Parathyroid adenoma (tissue), 2 donors: ENCODE measurements around the gene CIC.

Source experiments
- H2AFZ ChIP-seq: fragments of 300-600 bp; sonication (generic); one replicate; pipeline ENCODE4 v1.7.0; 2017; ENCODE audit warnings: antibody characterized with exemption, mild to moderate bottlenecking
- H3K27ac ChIP-seq: fragments of 300-600 bp; sonication (generic); one replicate; pipeline ENCODE4 v1.7.0; 2017
- H3K27me3 ChIP-seq: fragments of 300-600 bp; sonication (generic); one replicate; pipeline ENCODE4 v1.7.0; 2017; ENCODE audit warnings: low read length; ENCODE audit not compliant: control insufficient read depth, insufficient read depth
- H3K36me3 ChIP-seq: fragments of 300-600 bp; sonication (generic); one replicate; pipeline ENCODE4 v1.7.0; 2017; ENCODE audit warnings: low read length; ENCODE audit not compliant: control insufficient read depth, insufficient read depth
- H3K4me1 ChIP-seq: fragments of 300-600 bp; sonication (generic); one replicate; pipeline ENCODE4 v1.7.0; 2017; ENCODE audit warnings: control low read depth
- H3K4me2 ChIP-seq: fragments of 300-600 bp; sonication (generic); one replicate; pipeline ENCODE4 v1.7.0; 2017; ENCODE audit warnings: low read length
- H3K4me3 ChIP-seq: fragments of 300-600 bp; sonication (generic); one replicate; pipeline ENCODE4 v1.7.0; 2017; ENCODE audit warnings: low read depth, low read length
- H3K79me2 ChIP-seq: fragments of 300-600 bp; sonication (generic); one replicate; pipeline ENCODE4 v1.7.0; 2017; ENCODE audit warnings: control low read depth
- H3K9ac ChIP-seq: fragments of 300-600 bp; sonication (generic); one replicate; pipeline ENCODE4 v1.7.0; 2017; ENCODE audit warnings: mild to moderate bottlenecking
- H3K9me3 ChIP-seq: fragments of 300-600 bp; sonication (generic); one replicate; pipeline ENCODE4 v1.7.0; 2017; ENCODE audit warnings: low read length; ENCODE audit not compliant: control insufficient read depth
- TF ChIP-seq, protein P1 (sequence below): fragments of 300-600 bp; sonication (generic); IDR thresholded peaks from one replicate; pipeline ENCODE4 v1.7.0; 2017; ENCODE audit warnings: antibody characterized with exemption, mild to moderate bottlenecking
- donor health status: primary hyperparathyroidism.

Gene CIC

DNA sequence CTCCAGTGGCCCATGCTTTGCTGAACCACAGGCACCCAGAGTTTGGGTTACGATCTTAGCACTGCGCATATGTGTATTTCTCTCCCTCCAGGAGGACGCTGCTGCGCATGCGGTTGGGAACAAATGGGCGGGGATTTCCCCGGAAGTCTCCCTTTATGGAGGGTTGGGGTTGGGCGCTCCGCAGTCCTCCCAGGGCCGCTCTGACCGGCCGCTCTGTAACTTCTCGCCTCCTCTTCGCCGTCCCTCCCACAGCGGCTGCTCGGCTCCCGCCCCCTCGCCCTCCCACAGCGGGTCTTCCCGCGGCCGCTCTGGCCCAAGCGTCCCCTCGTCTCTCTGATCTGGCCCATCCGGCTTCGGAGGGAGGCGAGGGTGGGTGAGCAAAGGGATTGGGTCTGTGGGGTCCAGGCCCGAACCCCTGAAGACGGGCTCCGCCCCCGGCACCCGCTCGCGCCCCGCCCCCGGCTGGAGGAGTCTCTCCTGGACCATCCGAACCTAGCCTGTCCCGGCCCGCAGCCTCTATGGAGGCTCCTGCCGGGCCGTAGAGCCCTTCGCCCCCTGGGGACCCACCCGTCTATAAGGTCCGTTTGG lies 56.4 kb downstream of the CIC start, which contains the start of gene MEGF8:
TSS of gene MEGF8 (plus strand) at position 328 of the 588 bp plus-strand sequence. CDS start 609 bp downstream, outside the sequence.
- H3K27me3 ChIP-seq: no peaks in the 10 kb centered on the region
- peak within 1 kb of the TSS; percentile 22 for H3K9ac ChIP-seq
- H3K4me1 ChIP-seq: peaks cover 3% of the 10 kb centered on the region
- H3K27ac ChIP-seq: peak within 1 kb of the TSS; percentile 40
- H3K36me3 ChIP-seq: no peaks in the 10 kb centered on the region
- H3K9me3 ChIP-seq: no peaks in the 10 kb centered on the region
- TF ChIP-seq, protein P1, sequence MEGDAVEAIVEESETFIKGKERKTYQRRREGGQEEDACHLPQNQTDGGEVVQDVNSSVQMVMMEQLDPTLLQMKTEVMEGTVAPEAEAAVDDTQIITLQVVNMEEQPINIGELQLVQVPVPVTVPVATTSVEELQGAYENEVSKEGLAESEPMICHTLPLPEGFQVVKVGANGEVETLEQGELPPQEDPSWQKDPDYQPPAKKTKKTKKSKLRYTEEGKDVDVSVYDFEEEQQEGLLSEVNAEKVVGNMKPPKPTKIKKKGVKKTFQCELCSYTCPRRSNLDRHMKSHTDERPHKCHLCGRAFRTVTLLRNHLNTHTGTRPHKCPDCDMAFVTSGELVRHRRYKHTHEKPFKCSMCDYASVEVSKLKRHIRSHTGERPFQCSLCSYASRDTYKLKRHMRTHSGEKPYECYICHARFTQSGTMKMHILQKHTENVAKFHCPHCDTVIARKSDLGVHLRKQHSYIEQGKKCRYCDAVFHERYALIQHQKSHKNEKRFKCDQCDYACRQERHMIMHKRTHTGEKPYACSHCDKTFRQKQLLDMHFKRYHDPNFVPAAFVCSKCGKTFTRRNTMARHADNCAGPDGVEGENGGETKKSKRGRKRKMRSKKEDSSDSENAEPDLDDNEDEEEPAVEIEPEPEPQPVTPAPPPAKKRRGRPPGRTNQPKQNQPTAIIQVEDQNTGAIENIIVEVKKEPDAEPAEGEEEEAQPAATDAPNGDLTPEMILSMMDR: peak; percentile 91
- H3K4me2 ChIP-seq: peak within 1 kb of the TSS; percentile 82
- H3K79me2 ChIP-seq: peaks cover 6% of the 10 kb centered on the region
- H3K4me3 ChIP-seq: peak within 1 kb of the TSS; percentile 92
- H2AFZ ChIP-seq: peak within 1 kb of the TSS; percentile 77

DNA sequence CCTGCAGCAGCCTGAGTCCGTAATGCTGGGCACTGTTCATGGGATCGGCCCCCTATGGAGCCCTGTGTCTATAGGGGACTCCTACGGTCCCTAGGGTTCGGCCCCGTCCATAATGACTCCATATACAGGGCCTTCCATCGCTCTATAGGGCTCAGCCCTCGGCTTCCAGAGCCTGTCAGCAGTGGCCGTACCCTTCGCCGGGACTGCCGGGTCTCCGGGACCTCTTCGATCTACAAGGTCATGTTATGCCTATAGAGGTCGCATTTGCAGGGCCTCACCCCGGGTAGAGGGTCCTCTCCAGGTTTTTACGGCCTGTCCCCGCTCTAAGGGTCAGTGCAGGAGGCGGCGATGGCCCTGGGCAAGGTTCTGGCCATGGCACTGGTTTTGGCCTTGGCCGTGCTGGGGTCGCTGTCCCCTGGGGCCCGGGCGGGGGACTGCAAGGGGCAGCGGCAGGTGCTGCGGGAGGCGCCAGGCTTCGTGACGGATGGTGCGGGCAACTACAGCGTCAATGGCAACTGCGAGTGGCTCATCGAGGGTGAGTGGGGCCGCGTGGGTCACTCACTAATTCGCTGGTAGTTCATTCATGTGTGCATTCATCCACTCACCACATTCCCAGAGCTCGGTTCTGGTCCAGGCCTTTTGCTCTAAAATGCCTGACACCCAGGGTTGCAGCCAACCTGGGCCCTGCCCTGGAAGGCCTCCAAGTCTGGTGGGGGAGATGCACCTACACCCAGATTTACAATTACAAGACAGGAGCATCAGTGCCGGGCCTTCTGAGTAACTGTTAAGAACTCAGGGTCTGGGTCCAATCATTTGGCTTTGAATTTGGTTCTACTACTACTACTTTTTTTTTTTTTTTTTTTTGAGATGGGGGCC lies 57.1 kb downstream of the CIC start:
- Histone ChIP-seq H2AFZ (peak overlapping the region; percentile 77), H3K27ac (peak overlapping the region; percentile 40), H3K9ac (peak overlapping the region; percentile 22), H3K27me3 (no peaks in the 10 kb centered on the region), H3K79me2 (peaks cover 6% of the 10 kb centered on the region), H3K9me3 (no peaks in the 10 kb centered on the region), H3K4me2 (peak overlapping the region; percentile 82), H3K4me1 (peaks cover 3% of the 10 kb centered on the region), H3K4me3 (peak overlapping the region; percentile 92), H3K36me3 (no peaks in the 10 kb centered on the region)
- TF ChIP-seq, protein P1: peak; percentile 6

DNA sequence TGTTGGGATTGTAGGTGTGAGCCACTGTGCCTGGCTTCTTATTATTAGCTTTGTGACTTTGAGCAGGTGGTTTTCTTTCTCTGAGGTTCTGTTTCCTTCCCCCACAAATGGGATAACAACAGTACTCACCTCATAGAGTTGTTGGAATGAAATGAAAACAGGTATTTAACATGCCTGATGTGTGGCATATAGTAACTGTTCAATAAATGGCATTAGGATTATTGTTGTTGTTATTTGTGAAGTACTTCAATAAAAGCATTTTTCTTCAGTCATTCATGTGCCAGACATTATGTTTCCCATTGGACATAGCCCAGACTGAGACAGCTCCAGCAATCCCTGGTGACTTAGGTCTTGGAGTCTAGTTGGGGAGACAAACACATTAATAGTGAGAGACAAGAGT lies 57.9 kb downstream of the CIC start:
- no peak overlapping the region for H3K27ac ChIP-seq
- H3K9me3 ChIP-seq: no peaks in the 10 kb centered on the region
- H3K4me2 ChIP-seq: peak overlapping the region; percentile 82
- H3K36me3 ChIP-seq: no peaks in the 10 kb centered on the region
- peaks cover 3% of the 10 kb centered on the region for H3K4me1 ChIP-seq
- H3K27me3 ChIP-seq: no peaks in the 10 kb centered on the region
- no peak overlapping the region for H2AFZ ChIP-seq
- peaks cover 6% of the 10 kb centered on the region for H3K79me2 ChIP-seq
- H3K4me3 ChIP-seq: peak overlapping the region; percentile 92
- H3K9ac ChIP-seq: no peak overlapping the region
- TF ChIP-seq, protein P1: no peak

DNA sequence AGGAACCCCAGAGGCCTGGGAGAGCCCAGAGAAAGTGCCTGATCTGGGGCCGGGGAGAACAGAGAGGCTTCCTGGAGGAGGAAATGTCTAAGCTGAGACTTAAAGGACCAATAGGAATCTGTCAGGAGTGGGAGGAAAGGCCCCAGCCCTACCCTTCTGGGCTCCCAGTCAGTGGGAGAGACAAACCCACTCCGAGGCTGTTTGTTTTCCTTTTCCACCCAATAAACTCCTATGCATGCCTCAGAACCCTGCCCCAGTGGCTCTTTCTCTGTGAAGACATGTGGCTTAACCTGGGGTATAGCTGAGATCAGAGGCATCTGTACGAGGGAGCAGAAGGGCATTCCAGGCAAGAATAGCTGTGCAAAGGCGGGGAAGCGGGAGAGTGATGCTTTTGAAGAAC lies 58.3 kb downstream of the CIC start:
- Histone ChIP-seq H3K79me2 (peaks cover 6% of the 10 kb centered on the region), H2AFZ (no peak overlapping the region), H3K27me3 (no peaks in the 10 kb centered on the region), H3K9ac (no peak overlapping the region), H3K36me3 (no peaks in the 10 kb centered on the region), H3K4me3 (no peak overlapping the region), H3K9me3 (no peaks in the 10 kb centered on the region), H3K4me1 (peaks cover 3% of the 10 kb centered on the region), H3K4me2 (peak overlapping the region; percentile 82), H3K27ac (no peak overlapping the region)
- TF ChIP-seq, protein P1: no peak
